ENCODE measurements around the gene HLA-C. TPM values are rescaled to one million over a fixed set of nuclear protein-coding genes. Genes with fewer than 3 reads are reported as not detected.

The HLA-C gene
- total and polyA plus RNA-seq, 9 of the 15 experiments (the other 6 are each of a cell fraction or from before 2014, with no cell fraction given): 0.23 to 4.9 (median 1.2) TPM

DNA sequence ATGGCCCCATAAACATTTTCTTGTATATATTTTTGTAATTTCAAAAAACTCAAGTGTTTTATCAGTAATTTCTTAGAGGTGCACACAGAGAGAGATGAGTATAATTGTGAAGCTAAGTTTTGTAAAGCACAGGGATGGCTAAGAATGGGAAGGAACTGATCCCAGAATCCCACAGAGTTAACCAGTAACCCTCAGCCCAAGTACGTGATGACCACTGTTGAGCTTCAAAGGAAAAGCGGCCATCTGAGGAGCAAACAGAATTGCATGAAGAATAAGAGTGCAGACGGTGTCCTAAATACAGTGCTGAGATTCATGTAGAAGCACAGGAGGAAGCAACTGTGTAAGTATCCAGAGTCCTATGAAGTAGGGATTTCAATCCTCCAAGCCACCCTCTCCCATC is 28.1 kb upstream of the HLA-C start:
- Histone ChIP-seq H3K4me2 (ENCODE audit: insufficient read depth, low read length) (no peak overlapping the region), H3K9ac (ENCODE audit: insufficient read depth in 1 of 2, low read depth in 2 of 2, low read length in 2 of 2) (no peak overlapping the region), H3K9me1 (ENCODE audit: control insufficient read depth, insufficient read depth, low read length) (no peaks in the 10 kb centered on the region), H3K4me1 (replicated peaks in 1 of 2; ENCODE audit: control insufficient read depth in 2 of 2, insufficient read depth in 2 of 2, low read length in 2 of 2) (peaks cover 0 to under 1% of the 10 kb centered on the region in 2 experiments; a peak in 1 of 5 replicates), H3K9me3 (replicated peaks; ENCODE audit: control insufficient read depth, insufficient read depth, low read depth, low read length) (no peaks in the 10 kb centered on the region), H3K27ac (ENCODE audit: extremely low read depth, low read depth, low read length) (no peak overlapping the region), H4K20me1 (replicated peaks; ENCODE audit: control insufficient read depth, insufficient read depth, low read length) (no peaks in the 10 kb centered on the region), H2AFZ (ENCODE audit: low read depth, low read length) (no peak overlapping the region), H3K79me2 (ENCODE audit: control insufficient read depth, insufficient read depth, low read length) (no peaks in the 10 kb centered on the region), H3K36me3 (ENCODE audit: control insufficient read depth, insufficient read depth, low read length) (no peaks in the 10 kb centered on the region), H3K27me3 (ENCODE audit: control insufficient read depth in 2 of 2, insufficient read depth in 2 of 2, low read length in 2 of 2) (peaks cover 10 to 17% of the 10 kb centered on the region in 2 experiments; a peak in 3 of 5 replicates), H3K4me3 (no peak overlapping the region)
- CTCF ChIA-PET (ENCODE audit: low intra/inter-chr PET ratio): no interaction called here
- in situ Hi-C loops (cut with MboI) (no loop called here), intact Hi-C loops (cut with micrococcal nuclease) (no loop called here)
- DNase-seq (ENCODE audit: extremely low read depth in 1 of 4, low spot score in 3 of 4) (no peak), ATAC-seq (no peak), FAIRE-seq (no peak)
- no TSS peak for BruUV-seq (replicated peaks)
- 2% methylated on average over 3 of the region's 3 CpGs for WGBS (ENCODE audit: insufficient coverage, low coverage, missing lambda C conversion rate)
- TF ChIP-seq ZKSCAN8 (CRISPR knock-in tag; IDR thresholded peaks at IDR 0.05) (no peak), SIX5 (IDR thresholded peaks at IDR 0.05; ENCODE audit: borderline replicate concordance in 1 of 2, insufficient read depth in 1 of 2, low read depth in 1 of 2, low read length in 2 of 2) (no peak), RBM15 (IDR thresholded peaks at IDR 0.05; ENCODE audit: insufficient read depth, low read length) (no peak), TAF15 (IDR thresholded peaks at IDR 0.05; ENCODE audit: low read depth, low read length) (no peak), RBM14 (IDR thresholded peaks at IDR 0.05; ENCODE audit: borderline replicate concordance, insufficient read depth, low read depth, low read length) (no peak), AFF4 (CRISPR knock-in tag; IDR thresholded peaks at IDR 0.05) (no peak)
- POLR2A ChIA-PET: interaction anchor here (0.7 kb wide), 1 partner anchor 9 kb away, joined by 3 read pairs; no protein-coding TSS in a partner anchor
